T-helper 1 cell treated with Interleukin-12 subunit alpha and Interleukin-12 subunit beta and Interleukin-4 antibody, amounts not matched to agents 30 μg/mL and 1 μg/mL, for 36 hours (primary cell): ENCODE measurements around the gene SRGAP2B.
"Not testable (repeated sequence)": the region's sequence is repeated elsewhere in the genome, so short reads cannot be mapped to it uniquely, and the experiment has no call there.

Experiments
- H3K27ac Mint-ChIP-seq: one replicate; pipeline ENCODE4 v1.8.0; 2021; ENCODE audit warnings: mild to moderate bottlenecking, mixed read lengths
- H3K27me3 Mint-ChIP-seq: one replicate; pipeline ENCODE4 v1.8.0; 2021; ENCODE audit warnings: low read depth, mixed read lengths
- H3K36me3 Mint-ChIP-seq: one replicate; pipeline ENCODE4 v1.8.0; 2021; ENCODE audit warnings: low read depth, mixed read lengths
- H3K4me1 Mint-ChIP-seq: one replicate; pipeline ENCODE4 v1.8.0; 2021; ENCODE audit warnings: low read depth, mixed read lengths
- H3K4me3 Mint-ChIP-seq: one replicate; pipeline ENCODE4 v1.8.0; 2021; ENCODE audit warnings: mild to moderate bottlenecking, moderate library complexity, mixed read lengths
- H3K9me3 Mint-ChIP-seq: one replicate; pipeline ENCODE4 v1.8.0; 2021; ENCODE audit warnings: mixed read lengths

Gene SRGAP2B

DNA sequence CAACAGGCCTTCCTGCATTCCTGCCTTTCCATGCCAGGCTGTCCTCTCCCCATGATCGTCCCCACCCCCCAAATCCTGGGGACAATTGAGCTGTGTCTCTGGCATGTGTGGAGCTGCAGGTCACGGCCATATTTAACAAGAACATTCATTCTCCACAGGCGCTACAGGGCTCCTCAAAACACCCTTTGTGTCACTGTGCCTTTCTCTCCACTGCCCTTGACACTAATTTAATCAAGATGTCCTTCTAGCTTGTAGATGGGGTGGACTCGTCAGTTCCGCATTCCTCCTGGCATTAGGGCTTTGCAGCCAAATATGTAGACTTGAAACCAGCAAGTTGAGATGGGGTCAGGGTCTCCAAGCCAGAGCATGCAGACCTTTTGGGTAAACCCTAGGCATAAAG lies 163.0 kb downstream of the SRGAP2B start:
- H3K27me3 Mint-ChIP-seq, H3K4me3 Mint-ChIP-seq, H3K4me1 Mint-ChIP-seq, H3K36me3 Mint-ChIP-seq, H3K27ac Mint-ChIP-seq, H3K9me3 Mint-ChIP-seq: not testable (repeated sequence)

DNA sequence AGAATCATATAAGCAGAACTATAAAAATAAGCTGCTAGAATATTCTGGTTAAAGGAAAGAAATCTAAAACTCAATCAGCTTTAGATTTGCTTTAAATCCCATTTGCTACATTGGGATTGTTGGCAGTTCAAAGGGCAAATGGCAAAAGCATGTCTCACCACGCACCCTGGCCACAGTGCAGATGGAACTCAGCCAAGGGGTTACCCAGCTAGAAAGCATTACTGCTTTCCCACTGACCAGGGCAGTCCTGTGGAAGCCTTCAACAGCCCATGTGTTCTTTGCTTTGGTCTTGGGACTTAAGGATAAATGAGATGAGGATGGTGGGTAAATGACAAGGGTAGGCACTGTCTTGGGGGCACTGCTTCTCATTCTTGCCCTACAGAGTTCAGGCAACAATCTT lies 163.6 kb downstream of the SRGAP2B start:
- not testable (repeated sequence) for H3K27ac Mint-ChIP-seq, H3K4me3 Mint-ChIP-seq, H3K9me3 Mint-ChIP-seq, H3K4me1 Mint-ChIP-seq, H3K36me3 Mint-ChIP-seq, H3K27me3 Mint-ChIP-seq

- not testable (repeated sequence) for H3K4me3 Mint-ChIP-seq, H3K9me3 Mint-ChIP-seq, H3K4me1 Mint-ChIP-seq, H3K27me3 Mint-ChIP-seq, H3K36me3 Mint-ChIP-seq
- H3K27ac Mint-ChIP-seq = peak overlapping the region; percentile 63
Measured at GRCh38 chr1:144930085-144930777, 164.9 kb downstream of the SRGAP2B start.

- not testable (repeated sequence) for H3K27ac Mint-ChIP-seq, H3K4me3 Mint-ChIP-seq, H3K4me1 Mint-ChIP-seq, H3K27me3 Mint-ChIP-seq, H3K9me3 Mint-ChIP-seq, H3K36me3 Mint-ChIP-seq
Measured at GRCh38 chr1:144927292-144927691, 167.8 kb downstream of the SRGAP2B start.

DNA sequence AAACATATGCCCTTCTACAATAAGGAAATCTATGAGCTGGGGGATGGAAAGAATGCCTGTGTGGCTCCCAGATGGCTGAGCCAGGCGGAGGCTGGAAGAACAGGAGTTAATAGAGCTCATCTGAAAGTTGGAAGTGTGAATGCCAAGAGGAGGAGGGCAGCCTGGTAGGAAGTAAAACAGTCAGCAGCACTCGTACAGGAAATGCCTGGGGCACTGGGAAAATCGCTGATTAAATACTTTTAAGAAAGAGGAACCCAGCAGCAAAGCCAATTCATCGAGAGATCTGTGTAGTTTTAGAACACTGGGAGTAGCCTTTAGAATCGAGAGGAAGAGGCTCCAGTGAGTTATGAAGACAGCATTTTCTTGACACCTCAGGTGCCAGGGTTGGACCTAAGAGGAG lies 171.5 kb downstream of the SRGAP2B start:
- H3K36me3 Mint-ChIP-seq, H3K4me3 Mint-ChIP-seq, H3K4me1 Mint-ChIP-seq, H3K9me3 Mint-ChIP-seq, H3K27ac Mint-ChIP-seq, H3K27me3 Mint-ChIP-seq: not testable (repeated sequence)

DNA sequence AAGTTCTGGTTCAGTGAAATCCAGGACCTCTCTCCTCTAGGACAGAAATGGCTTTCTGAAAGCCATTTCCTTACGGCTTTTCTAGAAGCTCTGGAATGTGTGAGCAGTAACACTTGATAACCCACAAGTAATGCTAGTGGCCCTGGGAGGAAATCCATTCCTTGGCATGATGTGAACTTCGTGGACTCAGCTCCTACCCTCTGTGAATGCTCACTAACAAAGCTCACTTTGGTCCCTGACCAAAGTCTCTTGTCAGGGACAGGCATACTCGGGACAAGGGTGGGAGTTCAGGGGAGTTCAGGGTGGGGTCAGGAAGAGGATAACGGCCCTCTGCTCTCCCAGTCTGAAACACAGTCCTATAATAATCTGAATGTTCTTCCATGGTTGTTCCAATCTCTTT lies 172.3 kb downstream of the SRGAP2B start:
- H3K36me3 Mint-ChIP-seq, H3K27ac Mint-ChIP-seq, H3K9me3 Mint-ChIP-seq, H3K4me1 Mint-ChIP-seq, H3K27me3 Mint-ChIP-seq, H3K4me3 Mint-ChIP-seq: not testable (repeated sequence)

- H3K36me3 Mint-ChIP-seq, H3K27me3 Mint-ChIP-seq, H3K4me1 Mint-ChIP-seq, H3K27ac Mint-ChIP-seq, H3K9me3 Mint-ChIP-seq, H3K4me3 Mint-ChIP-seq: not testable (repeated sequence)
Measured at GRCh38 chr1:144919106-144919505, 176.0 kb downstream of the SRGAP2B start.

GRCh38 chr1:144918027-144918603 lies 177.0 kb downstream of the SRGAP2B start:
- not testable (repeated sequence) for H3K9me3 Mint-ChIP-seq, H3K4me3 Mint-ChIP-seq, H3K27me3 Mint-ChIP-seq, H3K36me3 Mint-ChIP-seq, H3K4me1 Mint-ChIP-seq
- peak overlapping the region; percentile 78 for H3K27ac Mint-ChIP-seq

GRCh38 chr1:144917154-144918026 lies 177.7 kb downstream of the SRGAP2B start:
- peak overlapping the region; percentile 26 for H3K27ac Mint-ChIP-seq
- H3K36me3 Mint-ChIP-seq, H3K27me3 Mint-ChIP-seq: not testable (repeated sequence)

GRCh38 chr1:144913977-144914734 lies 181.0 kb downstream of the SRGAP2B start:
- H3K4me1 Mint-ChIP-seq, H3K36me3 Mint-ChIP-seq, H3K9me3 Mint-ChIP-seq, H3K27ac Mint-ChIP-seq, H3K27me3 Mint-ChIP-seq, H3K4me3 Mint-ChIP-seq: not testable (repeated sequence)

More at GRCh38 chr1:144917154-144918026, 177.7 kb downstream of the SRGAP2B start:
- not testable (repeated sequence) for H3K4me3 Mint-ChIP-seq, H3K4me1 Mint-ChIP-seq, H3K9me3 Mint-ChIP-seq

DNA sequence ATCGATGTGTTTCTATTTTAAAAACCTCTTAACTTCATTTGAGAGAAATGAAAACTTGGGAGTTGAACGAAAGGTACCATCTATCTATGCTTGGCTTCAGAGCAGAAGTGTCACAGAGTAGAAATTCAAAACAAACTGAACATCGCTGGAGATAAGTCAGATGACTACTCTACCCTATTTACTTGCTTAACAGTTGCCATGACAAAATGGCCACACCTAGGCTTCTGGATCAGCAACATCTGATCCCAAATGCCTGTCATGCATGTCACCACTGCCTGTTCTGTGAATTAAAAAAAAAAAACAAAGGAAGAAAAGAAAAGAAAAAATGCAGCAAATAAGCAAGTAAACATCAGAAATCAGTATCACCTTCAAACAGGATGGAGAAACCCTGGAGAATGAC lies 181.7 kb downstream of the SRGAP2B start:
- not testable (repeated sequence) for H3K27ac Mint-ChIP-seq, H3K4me1 Mint-ChIP-seq, H3K27me3 Mint-ChIP-seq, H3K9me3 Mint-ChIP-seq, H3K36me3 Mint-ChIP-seq, H3K4me3 Mint-ChIP-seq

DNA sequence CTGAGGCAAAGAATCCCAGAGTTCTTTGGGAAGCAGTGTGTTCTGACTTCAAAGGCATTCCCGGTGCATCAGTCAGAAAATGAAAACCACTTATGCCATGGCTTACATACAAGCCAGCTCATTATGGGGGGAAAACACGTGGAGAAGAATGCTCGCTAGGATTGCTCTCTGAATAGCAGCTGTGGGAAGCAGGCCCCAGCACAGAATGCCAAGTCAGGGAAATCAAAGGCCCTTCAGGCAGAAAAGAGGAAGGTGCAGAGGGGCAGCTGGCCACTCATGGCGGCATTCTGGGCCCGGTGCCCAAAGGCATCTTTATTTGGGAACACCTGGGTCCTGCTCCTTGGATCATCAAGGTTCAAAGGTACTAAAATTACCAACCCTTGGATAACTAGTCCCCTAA lies 184.4 kb downstream of the SRGAP2B start:
- not testable (repeated sequence) for H3K4me1 Mint-ChIP-seq, H3K36me3 Mint-ChIP-seq, H3K4me3 Mint-ChIP-seq, H3K27me3 Mint-ChIP-seq, H3K27ac Mint-ChIP-seq, H3K9me3 Mint-ChIP-seq

GRCh38 chr1:144900841-144901240 lies 194.3 kb downstream of the SRGAP2B start:
- not testable (repeated sequence) for H3K4me1 Mint-ChIP-seq, H3K9me3 Mint-ChIP-seq, H3K27me3 Mint-ChIP-seq, H3K36me3 Mint-ChIP-seq, H3K4me3 Mint-ChIP-seq, H3K27ac Mint-ChIP-seq

- H3K27ac Mint-ChIP-seq, H3K4me3 Mint-ChIP-seq, H3K36me3 Mint-ChIP-seq, H3K4me1 Mint-ChIP-seq, H3K9me3 Mint-ChIP-seq, H3K27me3 Mint-ChIP-seq: not testable (repeated sequence)
Measured at GRCh38 chr1:144894454-144895201, 200.5 kb downstream of the SRGAP2B start.
